ENCODE measurements around the gene ZNF470.

Gene ZNF470

DNA sequence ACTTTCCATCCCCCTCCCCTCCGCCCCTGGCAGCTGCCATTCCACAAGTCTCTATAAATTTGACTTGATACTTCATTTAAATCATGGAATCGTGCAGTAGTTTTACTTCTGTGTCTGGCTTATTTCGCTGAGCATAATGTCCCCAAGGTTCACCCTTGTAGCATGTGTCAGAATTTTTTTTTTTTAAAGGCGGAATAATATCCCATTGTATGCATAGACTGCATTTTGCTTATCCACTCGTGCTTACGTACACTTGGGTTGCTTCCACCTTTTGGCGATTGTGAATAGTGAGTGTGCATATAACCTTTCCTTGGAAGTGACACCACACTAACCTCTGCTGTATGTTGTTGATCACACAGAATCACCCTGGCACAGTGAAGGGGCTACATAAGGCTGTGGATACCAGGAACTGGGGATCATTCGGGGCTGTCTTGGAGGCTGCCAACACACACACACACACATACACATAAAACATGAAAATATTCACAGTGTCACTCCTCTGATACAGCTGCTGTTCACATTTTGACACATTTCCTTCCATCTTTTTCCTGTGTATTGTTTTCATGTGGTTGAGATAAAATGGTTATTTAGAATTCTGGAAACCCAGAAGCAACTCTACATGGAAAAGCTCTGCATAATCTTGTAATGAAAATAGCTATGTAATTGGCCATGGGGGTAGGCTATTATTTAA is 41.2 kb downstream of the ZNF470 start:
- Histone ChIP-seq H3K27ac (no peak overlapping the region), H3K4me3 (no peak overlapping the region)
- TF ChIP-seq, protein P1, sequence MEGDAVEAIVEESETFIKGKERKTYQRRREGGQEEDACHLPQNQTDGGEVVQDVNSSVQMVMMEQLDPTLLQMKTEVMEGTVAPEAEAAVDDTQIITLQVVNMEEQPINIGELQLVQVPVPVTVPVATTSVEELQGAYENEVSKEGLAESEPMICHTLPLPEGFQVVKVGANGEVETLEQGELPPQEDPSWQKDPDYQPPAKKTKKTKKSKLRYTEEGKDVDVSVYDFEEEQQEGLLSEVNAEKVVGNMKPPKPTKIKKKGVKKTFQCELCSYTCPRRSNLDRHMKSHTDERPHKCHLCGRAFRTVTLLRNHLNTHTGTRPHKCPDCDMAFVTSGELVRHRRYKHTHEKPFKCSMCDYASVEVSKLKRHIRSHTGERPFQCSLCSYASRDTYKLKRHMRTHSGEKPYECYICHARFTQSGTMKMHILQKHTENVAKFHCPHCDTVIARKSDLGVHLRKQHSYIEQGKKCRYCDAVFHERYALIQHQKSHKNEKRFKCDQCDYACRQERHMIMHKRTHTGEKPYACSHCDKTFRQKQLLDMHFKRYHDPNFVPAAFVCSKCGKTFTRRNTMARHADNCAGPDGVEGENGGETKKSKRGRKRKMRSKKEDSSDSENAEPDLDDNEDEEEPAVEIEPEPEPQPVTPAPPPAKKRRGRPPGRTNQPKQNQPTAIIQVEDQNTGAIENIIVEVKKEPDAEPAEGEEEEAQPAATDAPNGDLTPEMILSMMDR (IDR thresholded peaks at IDR 0.05), result no peak
- no peak for DNase-seq (ENCODE audit: low spot score)

GRCh38 chr19:56611288-56611687 is 44.0 kb downstream of the ZNF470 start:
- no peak overlapping the region for H3K4me3 ChIP-seq
- TF ChIP-seq, protein P1 (IDR thresholded peaks at IDR 0.05), result no peak
- H3K27ac ChIP-seq, result no peak overlapping the region
- no peak for DNase-seq (ENCODE audit: low spot score)

GRCh38 chr19:56612737-56613136 is 45.5 kb downstream of the ZNF470 start:
- no peak overlapping the region for H3K4me3 ChIP-seq

GRCh38 chr19:56613639-56614038 is 46.4 kb downstream of the ZNF470 start:
- Histone ChIP-seq H3K27ac (no peak overlapping the region), H3K4me3 (no peak overlapping the region)
- no peak for DNase-seq (ENCODE audit: low spot score)
- TF ChIP-seq, protein P1 (IDR thresholded peaks at IDR 0.05), result no peak

More at GRCh38 chr19:56612737-56613136, 45.5 kb downstream of the ZNF470 start:
- TF ChIP-seq, protein P1 (IDR thresholded peaks at IDR 0.05), result no peak
- no peak overlapping the region for H3K27ac ChIP-seq
- DNase-seq (ENCODE audit: low spot score), result no peak

- DNase-seq (ENCODE audit: low spot score), result no peak
- no peak overlapping the region for H3K27ac ChIP-seq
- TF ChIP-seq, protein P1 (IDR thresholded peaks at IDR 0.05), result no peak
- H3K4me3 ChIP-seq, result no peak overlapping the region
These were observed 50.3 kb downstream of the ZNF470 start for GRCh38 chr19:56617531-56617930.

DNA sequence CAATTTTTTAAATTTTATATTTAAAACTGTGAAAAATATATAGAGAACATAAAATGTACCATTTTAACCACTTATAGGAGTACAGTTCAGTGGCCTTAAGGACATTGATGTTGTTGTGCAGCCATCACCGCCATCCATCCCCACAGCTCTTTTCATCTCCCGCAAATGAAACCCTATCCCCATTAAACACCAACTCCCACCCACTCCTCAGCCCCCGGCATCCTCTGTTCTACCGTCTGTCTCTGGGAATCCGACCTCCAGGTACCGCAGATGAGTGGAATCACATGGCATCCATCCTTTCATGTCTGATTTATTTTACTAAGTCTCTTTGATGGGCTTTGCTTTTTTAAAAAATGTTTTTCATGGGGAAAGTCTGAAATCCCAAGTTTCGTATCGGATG is 51.9 kb downstream of the ZNF470 start:
- no peak for DNase-seq (ENCODE audit: low spot score)
- H3K27ac ChIP-seq, result no peak overlapping the region
- TF ChIP-seq, protein P1 (IDR thresholded peaks at IDR 0.05), result no peak
- H3K4me3 ChIP-seq, result no peak overlapping the region

GRCh38 chr19:56622374-56622773 is 55.1 kb downstream of the ZNF470 start:
- Histone ChIP-seq H3K4me3 (no peak overlapping the region), H3K27ac (no peak overlapping the region)
- DNase-seq (ENCODE audit: low spot score), result no peak
- TF ChIP-seq, protein P1 (IDR thresholded peaks at IDR 0.05), result no peak
